Fibroblast of skin of back (primary cell): Measurements from ENCODE around the gene ARMH1.
"Not testable (repeated sequence)": the region's sequence is repeated elsewhere in the genome, so short reads cannot be mapped to it uniquely, and the experiment has no call there.

Experiments used
- DNase-seq: peaks from one replicate; pipeline ENCODE4 v3.0.0-alpha.2; 2013

The ARMH1 gene

GRCh38 chr1:44723496-44724295 lies 49.2 kb downstream of the ARMH1 start:
- no peak for DNase-seq

- DNase-seq = no peak
These were observed 49.9 kb downstream of the ARMH1 start for GRCh38 chr1:44724296-44724954.

- DNase-seq = no peak
These were observed 50.6 kb downstream of the ARMH1 start for GRCh38 chr1:44724955-44725698.

GRCh38 chr1:44730741-44731512 lies 56.4 kb downstream of the ARMH1 start, which contains the start of gene RNU5D-1:
Gene RNU5D-1 (minus strand): TSS chr1:44731170.
- DNase-seq = peak; percentile 94

GRCh38 chr1:44733365-44733764 lies 58.9 kb downstream of the ARMH1 start:
- DNase-seq = peak; percentile 86

GRCh38 chr1:44733784-44734183 lies 59.3 kb downstream of the ARMH1 start:
- no peak for DNase-seq

- no peak for DNase-seq
These were observed 61.5 kb downstream of the ARMH1 start for GRCh38 chr1:44735992-44736391.

- DNase-seq = not testable (repeated sequence)
These were observed 64.4 kb downstream of the ARMH1 start for GRCh38 chr1:44738953-44739306.

GRCh38 chr1:44739307-44740178 lies 65.0 kb downstream of the ARMH1 start, which contains the start of gene KIF2C:
Gene KIF2C (plus strand): TSS chr1:44739837. CDS start chr1:44739933, 96 bp downstream.
- DNase-seq = peak; percentile 97

- DNase-seq = peak; percentile 23
These were observed 65.7 kb downstream of the ARMH1 start for GRCh38 chr1:44740179-44740617.

- no peak for DNase-seq
These were observed 68.7 kb downstream of the ARMH1 start for GRCh38 chr1:44743211-44743610.

- DNase-seq = no peak
These were observed 73.4 kb downstream of the ARMH1 start for GRCh38 chr1:44747878-44748277.

- no peak for DNase-seq
These were observed 82.9 kb downstream of the ARMH1 start for GRCh38 chr1:44757420-44757819.

- DNase-seq = no peak
These were observed 84.6 kb downstream of the ARMH1 start for GRCh38 chr1:44759077-44759476.

- no peak for DNase-seq
These were observed 86.4 kb downstream of the ARMH1 start for GRCh38 chr1:44760876-44761275.

- DNase-seq = not testable (repeated sequence)
These were observed 91.9 kb downstream of the ARMH1 start for GRCh38 chr1:44766421-44766820.
